Measurements from ENCODE around the gene GAS7.

GAS7 gene

GRCh38 chr17:10127819-10128425 is 70.5 kb downstream of the GAS7 start:
- no peak for DNase-seq

GRCh38 chr17:10126616-10127501 is 71.5 kb downstream of the GAS7 start:
- no peak for DNase-seq

DNA sequence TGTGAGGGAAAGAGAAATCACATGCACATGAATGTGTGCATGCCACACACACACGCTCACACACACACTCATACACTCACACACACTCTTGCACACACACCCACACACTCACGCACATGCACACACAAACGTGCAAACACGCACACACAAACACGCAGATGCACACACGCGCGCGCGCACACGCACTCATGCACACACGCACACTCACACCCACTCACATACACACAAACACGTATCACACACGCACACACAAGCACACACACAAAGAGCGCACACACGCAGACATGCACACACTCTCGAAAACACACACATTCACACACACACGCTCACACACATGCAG is 72.2 kb downstream of the GAS7 start:
- no peak for DNase-seq

- DNase-seq = no peak
Observed at GRCh38 chr17:10125531-10126275, 72.7 kb downstream of the GAS7 start.

DNA sequence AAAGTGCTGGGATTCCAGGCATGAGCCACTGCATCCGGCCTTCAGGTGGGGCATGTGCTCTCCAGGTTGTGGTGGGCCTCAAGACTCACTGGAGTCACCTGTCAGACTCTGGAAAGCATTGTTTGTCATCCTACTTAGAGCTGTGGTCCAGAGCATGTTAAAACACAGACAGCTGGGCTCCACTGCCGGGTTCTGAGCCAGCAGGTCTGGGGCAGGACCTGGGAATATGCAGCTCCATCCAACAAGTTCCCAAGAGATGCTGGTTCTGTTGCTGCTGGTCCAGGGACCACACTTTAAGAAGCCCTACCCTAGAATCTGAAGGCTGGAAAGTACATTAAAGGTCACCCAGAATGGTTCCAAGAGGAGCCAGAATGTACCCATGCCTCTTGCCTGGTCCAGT is 75.3 kb downstream of the GAS7 start:
- DNase-seq = no peak

DNA sequence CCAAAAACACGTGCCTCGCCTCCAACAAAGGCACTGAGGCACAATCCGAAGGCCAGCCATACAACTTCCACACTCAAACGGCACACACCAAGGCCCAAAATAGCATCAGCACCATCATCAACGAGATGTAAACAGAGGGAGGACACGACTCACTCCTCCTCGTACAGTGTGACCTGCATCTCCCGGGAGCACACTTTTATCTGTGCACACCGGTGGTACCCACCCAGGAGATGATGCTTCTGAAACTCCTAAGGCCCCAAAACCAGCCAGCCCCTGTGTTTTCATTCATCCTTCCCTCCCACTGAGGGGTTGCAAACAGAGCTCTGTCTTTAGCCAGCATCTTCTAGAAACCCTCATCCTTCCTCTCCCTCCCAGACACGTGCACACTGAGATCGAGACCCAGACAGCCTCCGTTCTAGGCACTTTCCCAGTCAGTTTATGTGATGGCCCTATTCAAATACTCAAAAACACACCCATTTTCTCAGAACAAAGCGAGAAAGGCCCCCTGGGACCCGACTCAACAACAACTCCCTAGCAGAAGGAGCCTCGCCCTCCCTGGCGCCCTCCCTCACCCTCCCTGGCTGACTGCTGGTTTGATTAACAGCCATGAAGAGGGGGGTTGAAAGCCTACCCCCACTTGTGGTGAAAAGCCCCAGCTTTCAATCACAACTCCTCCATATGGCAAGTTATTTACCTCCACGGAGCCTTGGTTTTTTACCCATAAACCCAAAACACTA is 76.3 kb downstream of the GAS7 start:
- DNase-seq = no peak

- DNase-seq = no peak
Observed at GRCh38 chr17:10120749-10121148, 77.7 kb downstream of the GAS7 start.

DNA sequence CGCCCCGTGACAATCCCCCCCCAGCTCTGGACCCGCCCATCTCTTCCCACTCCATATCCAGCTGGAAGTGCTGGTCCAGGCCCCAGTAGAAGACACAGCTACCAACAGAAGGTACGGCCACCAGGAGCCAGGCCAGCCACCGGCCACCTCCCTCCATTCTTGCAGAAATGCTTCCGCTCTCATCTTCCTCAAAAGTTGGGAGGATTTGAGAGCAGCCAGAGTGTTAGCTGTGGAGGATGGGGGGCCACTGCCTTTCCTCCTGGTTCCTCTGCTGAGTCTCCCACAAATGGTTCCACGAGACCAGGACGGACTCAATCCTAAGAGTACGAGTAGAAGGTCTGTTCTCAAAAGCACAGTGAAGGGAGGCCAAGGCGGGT is 78.3 kb downstream of the GAS7 start:
- DNase-seq = no peak

- peak; percentile 37 for DNase-seq
Observed at GRCh38 chr17:10119203-10120108, 79.0 kb downstream of the GAS7 start.

DNA sequence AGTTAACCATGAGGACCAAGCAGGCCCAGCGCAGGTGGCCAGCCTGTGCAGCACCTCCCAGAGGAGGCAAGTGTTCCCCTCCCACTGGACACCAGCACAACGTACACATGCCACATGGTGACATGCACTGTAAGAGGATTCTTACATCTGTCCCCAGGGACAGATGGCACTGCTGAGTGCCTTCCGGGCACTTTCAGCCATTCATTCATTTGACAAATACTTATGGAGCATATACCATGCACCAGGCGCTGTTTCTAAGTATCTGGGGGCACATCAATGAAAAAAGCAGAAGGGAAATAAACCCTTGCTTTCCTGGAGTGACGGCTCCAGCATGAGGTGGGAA is 79.6 kb downstream of the GAS7 start:
- DNase-seq = no peak

DNA sequence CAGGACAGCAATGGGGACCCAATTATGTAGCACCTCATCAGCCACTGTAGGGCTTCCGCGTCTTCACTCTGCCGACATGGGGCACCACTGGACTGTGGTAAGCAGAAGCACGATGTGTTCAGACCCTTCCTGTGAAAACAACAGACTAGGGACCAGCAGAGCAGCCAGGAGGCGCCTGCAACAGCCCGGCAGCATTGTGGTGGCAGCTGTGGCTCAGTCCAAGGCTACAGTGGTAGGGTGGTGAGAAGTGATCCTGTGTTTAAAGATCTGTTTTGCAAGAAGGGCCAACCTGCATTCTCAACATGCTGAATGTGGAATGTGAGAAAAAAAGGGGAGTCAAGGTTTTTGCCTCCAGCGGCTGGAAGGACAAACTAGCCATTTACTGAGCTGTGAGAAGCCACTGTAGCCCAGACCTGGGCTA is 80.8 kb downstream of the GAS7 start:
- peak; percentile 43 for DNase-seq

DNA sequence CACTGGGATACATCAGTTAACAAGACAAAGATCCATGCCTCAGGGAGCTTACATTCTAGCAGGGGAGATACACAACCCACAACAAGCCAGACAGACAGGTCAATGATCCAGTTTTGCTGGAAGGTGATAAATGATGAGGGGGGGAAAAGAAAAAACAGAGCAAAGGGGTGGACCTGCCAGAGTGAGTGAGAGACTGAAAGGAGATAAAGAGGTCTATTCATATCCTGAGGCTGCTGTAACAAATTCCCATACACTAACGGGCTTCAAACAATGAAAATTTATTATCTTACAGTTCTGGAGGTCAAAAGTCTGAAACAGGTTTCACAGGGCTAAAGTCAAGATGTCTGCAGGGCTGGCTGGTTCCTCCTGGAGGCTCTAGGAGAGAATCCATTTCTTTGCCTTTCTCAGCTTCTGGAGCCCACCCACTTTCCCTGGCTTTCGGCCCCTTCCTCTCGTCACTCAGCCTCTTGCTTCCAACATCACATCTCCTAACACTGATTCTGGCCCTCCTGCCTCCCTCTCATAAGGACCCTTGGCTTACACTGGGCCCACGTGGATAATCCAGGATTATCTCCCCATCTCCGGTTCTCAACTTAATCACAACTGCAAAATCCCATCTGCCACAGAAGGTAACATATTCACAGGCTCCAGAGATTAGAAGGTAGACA is 81.5 kb downstream of the GAS7 start:
- DNase-seq = no peak

DNA sequence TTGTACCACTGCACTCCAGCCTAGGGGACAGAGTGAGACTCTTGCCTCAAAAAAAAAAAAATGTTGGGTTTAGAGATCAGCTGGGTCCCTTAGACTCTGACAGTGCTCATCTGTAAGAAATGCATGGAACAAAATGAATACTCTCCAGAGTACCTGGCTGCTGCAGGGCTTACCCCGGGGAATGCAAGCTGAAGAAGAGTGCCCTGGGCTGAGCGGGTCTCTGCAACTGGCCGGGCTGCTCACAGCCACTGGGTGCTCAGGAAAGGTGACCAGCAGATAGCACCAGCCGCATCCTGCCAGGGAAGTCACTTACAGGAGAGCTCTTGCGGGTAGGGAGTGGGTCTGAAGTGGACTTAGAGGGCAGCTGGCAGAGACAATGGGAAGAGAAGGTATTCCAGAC is 82.1 kb downstream of the GAS7 start:
- DNase-seq = no peak

GRCh38 chr17:10115536-10115932 is 82.9 kb downstream of the GAS7 start:
- no peak for DNase-seq

- peak; percentile 82 for DNase-seq
Observed at GRCh38 chr17:10114931-10115535, 83.4 kb downstream of the GAS7 start.

- no peak for DNase-seq
Observed at GRCh38 chr17:10112962-10113361, 85.4 kb downstream of the GAS7 start.

GRCh38 chr17:10111907-10112452 is 86.4 kb downstream of the GAS7 start:
- DNase-seq = no peak

GRCh38 chr17:10109146-10109545 is 89.3 kb downstream of the GAS7 start:
- DNase-seq = no peak

- DNase-seq = no peak
Observed at GRCh38 chr17:10107316-10108165, 90.9 kb downstream of the GAS7 start.

- no peak for DNase-seq
Observed at GRCh38 chr17:10106067-10106466, 92.3 kb downstream of the GAS7 start.

Measured in CD4-positive, alpha-beta T cell treated with Interleukin-17A for 1 hour (primary cell).